Ascending aorta (tissue), 2 donors: ENCODE measurements around the gene TNS4. TPM values are rescaled to one million over a fixed set of nuclear protein-coding genes. Genes with fewer than 3 reads are reported as not detected.

ENCODE experiments used
- DNase-seq, 2 donors: peaks; one replicate each; pipeline ENCODE4 v3.0.0-alpha.2; 2019; ENCODE audit warnings: low spot score in 2 of 2
- H3K27ac ChIP-seq, 2 donors: fragments of 200-600 bp; sonication (generic); one replicate each; pipeline ENCODE4 v1.5.1; 2016 to 2017; ENCODE audit warnings: mild to moderate bottlenecking in 1 of 2
- H3K27me3 ChIP-seq: fragments of 200-600 bp; sonication (generic); one replicate; pipeline ENCODE4 v1.5.1; 2017
- H3K36me3 ChIP-seq, 2 donors: fragments of 200-600 bp; sonication (generic); one replicate each; pipeline ENCODE4 v1.5.1; 2016
- H3K4me1 ChIP-seq, 2 donors: fragments of 200-600 bp; sonication (generic); one replicate each; pipeline ENCODE4 v1.5.1; 2016 to 2017; ENCODE audit warnings: mild to moderate bottlenecking in 1 of 2
- H3K4me3 ChIP-seq, 2 donors: fragments of 200-600 bp; sonication (generic); one replicate each; pipeline ENCODE4 v1.5.1; 2016 to 2017; ENCODE audit warnings: mild to moderate bottlenecking in 1 of 2
- H3K9me3 ChIP-seq, 2 donors: fragments of 200-600 bp; sonication (generic); one replicate each; pipeline ENCODE4 v1.5.1; 2016
- CTCF ChIP-seq, 3 experiments: fragments of 200-600 bp in 2 of 3; fragments of 450-650 bp in 1 of 3; sonication (generic) in 2 of 3; IDR thresholded peaks; one replicate each; pipeline ENCODE4 v1.5.1; 2016 to 2019; ENCODE audit warnings: antibody characterized with exemption in 3 of 3, mild to moderate bottlenecking in 1 of 3, moderate library complexity in 1 of 3
- intact Hi-C: fragments of 100-400 bp; cut with DNase I; formaldehyde crosslinking; loops from one replicate; pipeline ENCODE4 v1.15.1; 2023
- total RNA-seq: library from RNA; depleted of rRNA; stranded (reverse); fragments of >200 nt; gene quantifications from one replicate; pipeline ENCODE4 v1.1.0, GENCODE V29; 2016

Gene TNS4
- total RNA-seq, 1 donor from 2014 or later = not detected

GRCh38 chr17:40529991-40530390 is 28.6 kb upstream of the TNS4 start:
- TF ChIP-seq CTCF (IDR thresholded peaks at IDR 0.05) = no peak

GRCh38 chr17:40528692-40529417 is 27.4 kb upstream of the TNS4 start:
- Histone ChIP-seq H3K4me3 (no peak overlapping the region), H3K27me3 (no peaks in the 10 kb centered on the region), H3K36me3 (no peaks in the 10 kb centered on the region), H3K27ac (no peak overlapping the region), H3K9me3 (no peaks in the 10 kb centered on the region), H3K4me1 (no peaks in the 10 kb centered on the region)
- DNase-seq = no peak
- intact Hi-C loops = no loop called here
- no peak for TF ChIP-seq CTCF (IDR thresholded peaks at IDR 0.05)

More at GRCh38 chr17:40529991-40530390, 28.6 kb upstream of the TNS4 start:
- intact Hi-C loops = loop anchor here (1.0 to 5.0 kb wide), 2 partner anchors 53 to 89 kb away; no protein-coding TSS in a partner anchor
- Histone ChIP-seq H3K27me3 (no peaks in the 10 kb centered on the region), H3K36me3 (no peaks in the 10 kb centered on the region), H3K4me1 (no peaks in the 10 kb centered on the region), H3K27ac (no peak overlapping the region), H3K9me3 (no peaks in the 10 kb centered on the region), H3K4me3 (no peak overlapping the region)
- DNase-seq = no peak

GRCh38 chr17:40526668-40527067 is 25.2 kb upstream of the TNS4 start:
- H3K4me1 ChIP-seq = no peaks in the 10 kb centered on the region
- intact Hi-C loops = no loop called here
- H3K4me3 ChIP-seq = no peak overlapping the region
- peak in 1 of 2 donors; percentile 61 for DNase-seq
- no peak overlapping the region for H3K27ac ChIP-seq
- no peak for TF ChIP-seq CTCF (IDR thresholded peaks at IDR 0.05)
- H3K36me3 ChIP-seq = no peaks in the 10 kb centered on the region
- no peaks in the 10 kb centered on the region for H3K9me3 ChIP-seq
- no peaks in the 10 kb centered on the region for H3K27me3 ChIP-seq

GRCh38 chr17:40525294-40525693 is 23.9 kb upstream of the TNS4 start:
- TF ChIP-seq CTCF (IDR thresholded peaks at IDR 0.05) = no peak

GRCh38 chr17:40524243-40524965 is 23.0 kb upstream of the TNS4 start:
- H3K4me3 ChIP-seq = no peak overlapping the region
- no peak for DNase-seq
- no peaks in the 10 kb centered on the region for H3K36me3 ChIP-seq
- no peak overlapping the region for H3K27ac ChIP-seq
- no peaks in the 10 kb centered on the region for H3K4me1 ChIP-seq
- H3K27me3 ChIP-seq = no peaks in the 10 kb centered on the region
- H3K9me3 ChIP-seq = no peaks in the 10 kb centered on the region
- intact Hi-C loops = no loop called here
- TF ChIP-seq CTCF (IDR thresholded peaks at IDR 0.05) = no peak

More at GRCh38 chr17:40525294-40525693, 23.9 kb upstream of the TNS4 start:
- intact Hi-C loops = no loop called here
- H3K9me3 ChIP-seq = no peaks in the 10 kb centered on the region
- H3K4me1 ChIP-seq = no peaks in the 10 kb centered on the region
- no peaks in the 10 kb centered on the region for H3K27me3 ChIP-seq
- no peak overlapping the region for H3K4me3 ChIP-seq
- no peaks in the 10 kb centered on the region for H3K36me3 ChIP-seq
- no peak for DNase-seq
- no peak overlapping the region for H3K27ac ChIP-seq
